Measurements from ENCODE around the gene PDE9A.

Gene PDE9A

DNA sequence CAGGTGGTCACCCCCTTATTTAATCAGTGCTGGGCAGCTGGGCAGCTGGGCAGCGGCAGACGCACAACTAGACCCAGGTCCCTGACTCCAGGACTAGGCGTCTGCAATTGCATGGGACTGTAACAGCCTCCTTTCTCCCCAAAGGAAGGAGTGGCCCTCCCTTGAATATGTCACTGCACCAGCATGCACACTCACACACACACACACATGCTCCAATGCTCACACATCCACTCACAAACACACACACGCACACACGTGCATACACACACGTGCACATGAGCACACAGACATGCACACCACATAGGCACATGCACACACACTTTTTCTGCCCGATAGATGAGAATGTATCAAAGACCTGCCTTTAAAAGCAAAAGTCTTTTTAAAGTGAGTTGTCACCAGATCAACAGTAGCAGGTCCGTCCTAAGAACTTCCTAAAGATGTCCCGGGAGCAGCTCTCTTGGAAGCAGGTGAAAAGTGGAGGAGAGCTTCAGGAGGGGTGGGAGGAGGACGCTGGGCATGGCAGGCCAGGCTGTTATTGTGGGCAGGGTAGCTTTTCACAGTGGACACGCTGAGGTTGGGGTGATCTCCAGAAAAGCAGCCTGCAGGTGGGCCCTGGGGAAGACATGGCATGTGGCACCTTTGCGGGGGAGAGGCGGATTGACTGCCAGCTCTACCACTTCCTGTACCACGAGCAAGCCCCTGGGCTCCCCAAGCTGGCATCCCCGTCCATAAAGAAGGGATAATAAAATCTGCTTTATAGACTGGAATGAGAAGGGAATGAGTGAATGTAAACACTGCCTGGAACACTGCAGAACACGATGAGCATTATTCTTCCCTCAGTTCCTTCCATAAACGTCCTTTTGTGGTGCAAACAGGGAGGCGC lies 1.7 kb downstream of the PDE9A start:
- TF ChIP-seq SP1 (IDR thresholded peaks at IDR 0.05) (no peak), ELF4 (IDR thresholded peaks at IDR 0.05) (no peak), TARDBP (IDR thresholded peaks at IDR 0.05) (no peak), L3MBTL2 (conservative IDR thresholded peaks at IDR 0.05) (no peak), FOXM1 (IDR thresholded peaks at IDR 0.05; ENCODE audit: borderline replicate concordance) (no peak)
- ChIA-PET CTCF (interaction anchor here (0.9 to 1.2 kb wide), 3 partner anchors 10 to 16 kb away, joined by 3 read pairs; no protein-coding TSS in a partner anchor), POLR2A (interaction anchor here (0.9 to 1.5 kb wide), 2 partner anchors 17 to 86 kb away, joined by 3 to 5 read pairs; no protein-coding TSS in a partner anchor)
- DNase-seq (ENCODE audit: extremely low spot score), result no peak

DNA sequence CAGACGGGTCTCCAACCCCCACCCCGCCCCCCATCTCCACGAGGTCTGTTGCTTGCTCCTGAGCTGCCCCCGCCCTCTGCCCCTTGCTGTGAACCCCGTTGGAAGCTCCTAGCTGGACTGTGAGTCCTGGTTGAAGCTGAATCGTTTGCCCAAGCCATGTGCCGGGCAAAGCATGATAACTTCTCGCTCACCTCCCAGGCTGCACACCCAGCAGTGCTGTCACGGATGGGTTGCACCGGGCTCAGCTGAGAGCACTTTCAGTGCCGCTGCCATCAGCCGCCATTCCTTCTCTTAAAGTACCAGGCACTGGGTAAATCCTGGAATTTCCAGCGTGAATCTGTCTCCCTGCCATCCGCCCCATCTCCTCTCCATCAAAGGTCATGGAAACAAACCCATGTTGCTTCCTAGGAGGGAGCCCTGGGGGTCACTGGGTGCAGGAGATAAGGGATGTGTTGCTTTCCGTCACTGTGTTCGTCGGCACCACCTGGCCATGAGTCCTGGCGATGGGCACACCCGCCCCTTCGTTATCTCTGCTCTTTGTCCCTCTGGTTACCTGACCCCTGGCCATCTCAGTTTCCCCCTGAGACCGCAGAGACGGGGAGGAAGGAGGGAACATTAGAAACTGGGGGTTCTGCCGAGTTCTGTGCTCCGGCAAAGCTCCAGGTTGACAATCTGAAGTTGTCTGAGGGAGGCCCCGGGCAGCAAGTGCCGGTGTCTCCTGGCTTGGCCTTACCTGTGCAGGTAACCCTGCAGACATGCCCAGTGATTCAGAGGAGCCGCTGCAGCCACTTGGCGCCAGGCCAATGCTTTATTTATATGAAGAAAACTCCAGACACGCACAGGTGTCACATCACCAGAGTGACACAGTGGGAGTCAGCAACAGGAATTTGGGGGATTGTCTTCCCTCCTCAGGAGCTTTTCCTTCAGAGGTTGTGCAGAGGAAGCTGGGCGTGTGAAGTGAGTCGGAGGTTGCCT lies 2.7 kb downstream of the PDE9A start:
- no peak for DNase-seq (ENCODE audit: extremely low spot score)
- POLR2A ChIA-PET, result no interaction called here
- CTCF ChIA-PET, result no interaction called here
- TF ChIP-seq ELF4 (IDR thresholded peaks at IDR 0.05) (no peak), CTBP1 (IDR thresholded peaks at IDR 0.05; ENCODE audit: borderline replicate concordance) (no peak), HDGF (IDR thresholded peaks at IDR 0.05; ENCODE audit: borderline replicate concordance) (no peak), L3MBTL2 (conservative IDR thresholded peaks at IDR 0.05) (no peak), FOXM1 (IDR thresholded peaks at IDR 0.05; ENCODE audit: borderline replicate concordance) (no peak)
- TF ChIP-seq, protein P1, sequence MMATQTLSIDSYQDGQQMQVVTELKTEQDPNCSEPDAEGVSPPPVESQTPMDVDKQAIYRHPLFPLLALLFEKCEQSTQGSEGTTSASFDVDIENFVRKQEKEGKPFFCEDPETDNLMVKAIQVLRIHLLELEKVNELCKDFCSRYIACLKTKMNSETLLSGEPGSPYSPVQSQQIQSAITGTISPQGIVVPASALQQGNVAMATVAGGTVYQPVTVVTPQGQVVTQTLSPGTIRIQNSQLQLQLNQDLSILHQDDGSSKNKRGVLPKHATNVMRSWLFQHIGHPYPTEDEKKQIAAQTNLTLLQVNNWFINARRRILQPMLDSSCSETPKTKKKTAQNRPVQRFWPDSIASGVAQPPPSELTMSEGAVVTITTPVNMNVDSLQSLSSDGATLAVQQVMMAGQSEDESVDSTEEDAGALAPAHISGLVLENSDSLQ (IDR thresholded peaks at IDR 0.05), result no peak

DNA sequence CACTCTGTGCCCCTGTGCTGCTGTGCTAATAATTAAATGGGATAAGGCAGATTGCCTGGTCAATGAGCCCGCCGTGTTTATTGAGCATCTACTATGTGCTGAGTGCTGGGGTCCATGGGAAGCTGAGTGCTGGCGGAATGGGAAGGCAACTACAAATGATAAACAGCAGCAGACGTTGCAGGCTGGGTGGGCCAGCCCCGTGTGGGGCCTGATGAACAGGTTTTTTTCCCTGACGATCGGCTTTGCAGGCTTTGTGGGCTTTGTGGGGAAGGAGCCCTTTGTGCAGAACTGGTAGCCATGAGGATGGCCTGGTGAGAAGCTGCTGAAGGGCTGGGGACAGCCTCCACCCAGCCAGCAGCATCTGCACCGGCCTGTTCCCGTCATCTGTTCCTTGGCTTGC lies 3.5 kb downstream of the PDE9A start:
- TF ChIP-seq LEF1 (IDR thresholded peaks at IDR 0.05; ENCODE audit: borderline replicate concordance) (no peak), FOXM1 (IDR thresholded peaks at IDR 0.05; ENCODE audit: borderline replicate concordance) (no peak), ZNF384 (IDR thresholded peaks at IDR 0.05) (no peak), BHLHE40 (IDR thresholded peaks at IDR 0.05; ENCODE audit: borderline replicate concordance) (no peak), TARDBP (IDR thresholded peaks at IDR 0.05) (no peak), L3MBTL2 (conservative IDR thresholded peaks at IDR 0.05) (no peak), SP1 (IDR thresholded peaks at IDR 0.05) (no peak), HDGF (IDR thresholded peaks at IDR 0.05; ENCODE audit: borderline replicate concordance) (no peak), FOXA1 (IDR thresholded peaks at IDR 0.05) (no peak), CTBP1 (IDR thresholded peaks at IDR 0.05; ENCODE audit: borderline replicate concordance) (no peak), NFRKB (IDR thresholded peaks at IDR 0.05) (no peak), ELF4 (IDR thresholded peaks at IDR 0.05) (no peak), FOXK2 (IDR thresholded peaks at IDR 0.05) (no peak), SUZ12 (IDR thresholded peaks at IDR 0.05) (no peak), ARNT (IDR thresholded peaks at IDR 0.05) (no peak)
- TF ChIP-seq, protein P1 (IDR thresholded peaks at IDR 0.05), result no peak
- DNase-seq (ENCODE audit: extremely low spot score), result no peak
- CTCF ChIA-PET, result no interaction called here
- POLR2A ChIA-PET, result no interaction called here

- DNase-seq (ENCODE audit: extremely low spot score), result no peak
- POLR2A ChIA-PET, result no interaction called here
- CTCF ChIA-PET, result no interaction called here
- no peak for TF ChIP-seq ZNF384 (IDR thresholded peaks at IDR 0.05)
- TF ChIP-seq SP1 (IDR thresholded peaks at IDR 0.05), result no peak
- no peak for TF ChIP-seq SUZ12 (IDR thresholded peaks at IDR 0.05)
- no peak for TF ChIP-seq ARNT (IDR thresholded peaks at IDR 0.05)
- TF ChIP-seq FOXK2 (IDR thresholded peaks at IDR 0.05), result no peak
- TF ChIP-seq FOXM1 (IDR thresholded peaks at IDR 0.05; ENCODE audit: borderline replicate concordance), result no peak
These were observed 4.4 kb downstream of the PDE9A start for GRCh38 chr21:42657676-42658319.

GRCh38 chr21:42658320-42659105 lies 5.1 kb downstream of the PDE9A start:
- CTCF ChIA-PET, result no interaction called here
- POLR2A ChIA-PET, result no interaction called here
- TF ChIP-seq CTBP1 (IDR thresholded peaks at IDR 0.05; ENCODE audit: borderline replicate concordance) (no peak), TARDBP (IDR thresholded peaks at IDR 0.05) (no peak), FOXA1 (IDR thresholded peaks at IDR 0.05) (no peak), BHLHE40 (IDR thresholded peaks at IDR 0.05; ENCODE audit: borderline replicate concordance) (no peak), SP1 (IDR thresholded peaks at IDR 0.05) (no peak), NFRKB (IDR thresholded peaks at IDR 0.05) (no peak)
- DNase-seq (ENCODE audit: extremely low spot score), result no peak
